ENCODE data around the gene PFN2.
A peak's percentile ranks its signal among the peaks of the same experiment; 100 is the strongest.

PFN2 gene, protein sequence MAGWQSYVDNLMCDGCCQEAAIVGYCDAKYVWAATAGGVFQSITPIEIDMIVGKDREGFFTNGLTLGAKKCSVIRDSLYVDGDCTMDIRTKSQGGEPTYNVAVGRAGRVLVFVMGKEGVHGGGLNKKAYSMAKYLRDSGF

DNA sequence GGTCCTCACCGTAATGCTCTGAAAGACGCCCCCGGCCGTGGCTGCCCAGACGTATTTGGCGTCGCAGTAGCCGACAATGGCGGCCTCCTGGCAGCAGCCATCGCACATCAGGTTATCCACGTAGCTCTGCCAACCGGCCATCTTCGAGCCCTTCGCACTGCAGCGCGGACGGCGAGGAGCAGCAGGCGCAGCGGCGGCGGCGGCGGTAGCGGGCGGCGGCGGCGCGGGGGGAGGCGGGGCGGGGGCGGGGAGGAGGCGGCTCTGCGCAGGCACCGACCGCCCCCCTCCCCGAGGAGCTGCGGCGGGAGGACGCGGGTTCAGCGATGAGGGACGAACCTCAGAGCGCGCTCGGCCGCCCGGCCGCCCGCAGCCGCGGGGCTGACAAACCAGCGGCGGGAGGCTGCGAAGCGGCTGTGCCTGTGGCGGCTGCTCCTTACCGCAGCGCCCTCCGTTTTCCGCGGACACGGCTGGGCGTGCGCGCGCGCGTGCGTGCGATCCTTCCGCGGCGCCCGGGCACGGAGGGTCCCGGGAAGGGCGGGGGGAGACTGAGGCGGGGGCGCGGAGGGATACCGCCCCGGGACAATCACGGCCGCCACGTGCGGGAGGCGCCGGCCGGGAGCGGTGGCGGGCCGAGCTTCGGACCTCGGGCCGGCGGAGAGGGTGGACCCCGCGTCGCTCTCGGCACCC is at the start of gene PFN2:
TSS of gene PFN2 (minus strand) at position 180 of the 687 bp plus-strand sequence. CDS start at position 141, 39 bp downstream.
- peaks cover 41% of the 10 kb centered on the region for H3K4me1 ChIP-seq (ENCODE audit: control insufficient read depth, insufficient read depth, low read length)
- H3K27ac ChIP-seq (ENCODE audit: low read depth, low read length): peak within 1 kb of the TSS; percentile 98
- H3K9ac ChIP-seq (ENCODE audit: low read depth, low read length): peak within 1 kb of the TSS; percentile 98
- H3K27me3 ChIP-seq (ENCODE audit: control insufficient read depth, insufficient read depth, low read length): no peaks in the 10 kb centered on the region
- peak within 1 kb of the TSS; percentile 88 for H3K4me3 ChIP-seq (ENCODE audit: low read depth, low read length)
- H3K36me3 ChIP-seq (ENCODE audit: control insufficient read depth, insufficient read depth, low read length): peaks cover 24% of the 10 kb centered on the region
- no peaks in the 10 kb centered on the region for H3K9me3 ChIP-seq (ENCODE audit: control insufficient read depth, insufficient read depth, low read length)

DNA sequence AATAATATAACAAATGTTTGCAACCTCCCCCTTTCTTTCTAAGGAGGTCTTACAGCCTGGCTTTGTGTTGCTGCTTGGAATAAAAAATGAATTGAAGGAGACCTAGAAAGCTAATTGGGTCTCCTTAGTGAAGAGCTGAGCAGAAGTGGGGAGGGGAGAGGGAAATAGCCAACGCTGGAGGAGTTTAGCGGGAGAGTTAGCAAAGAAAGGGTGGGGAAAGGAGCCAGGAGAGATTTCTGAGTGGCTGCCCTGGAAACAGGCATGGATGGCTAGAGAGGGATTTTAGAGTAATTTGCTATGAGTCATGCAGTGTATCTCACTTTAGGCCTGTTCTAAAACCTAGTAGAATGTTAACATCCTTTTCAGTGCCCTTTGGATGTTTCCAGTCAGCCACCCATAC is 45.2 kb upstream of the PFN2 start:
- H3K4me1 ChIP-seq (ENCODE audit: control insufficient read depth, insufficient read depth, low read length): no peaks in the 10 kb centered on the region
- H3K36me3 ChIP-seq (ENCODE audit: control insufficient read depth, insufficient read depth, low read length): no peaks in the 10 kb centered on the region
- no peaks in the 10 kb centered on the region for H3K27me3 ChIP-seq (ENCODE audit: control insufficient read depth, insufficient read depth, low read length)
- H3K27ac ChIP-seq (ENCODE audit: low read depth, low read length): no peak overlapping the region
- no peak overlapping the region for H3K9ac ChIP-seq (ENCODE audit: low read depth, low read length)
- no peak overlapping the region for H3K4me3 ChIP-seq (ENCODE audit: low read depth, low read length)
- H3K9me3 ChIP-seq (ENCODE audit: control insufficient read depth, insufficient read depth, low read length): no peaks in the 10 kb centered on the region

DNA sequence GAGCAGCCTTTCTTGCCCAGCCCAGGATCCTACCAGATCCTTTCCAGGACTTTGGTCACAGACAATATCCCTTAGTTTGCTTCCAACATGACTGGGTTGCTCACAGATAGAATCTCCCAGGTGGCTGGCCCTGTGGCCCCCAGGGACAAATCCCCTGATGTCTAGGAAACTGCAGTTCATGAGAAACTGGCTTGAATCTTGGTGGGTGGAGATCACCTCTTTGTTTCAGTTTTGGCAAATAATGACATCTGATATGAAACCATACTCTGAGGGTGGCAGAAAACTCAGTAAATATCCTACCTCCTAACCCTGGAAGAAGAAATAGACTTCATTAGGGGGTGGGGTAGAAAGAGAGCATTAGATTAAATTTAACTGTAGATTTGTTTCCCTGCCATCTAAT is 44.1 kb upstream of the PFN2 start:
- no peaks in the 10 kb centered on the region for H3K4me1 ChIP-seq (ENCODE audit: control insufficient read depth, insufficient read depth, low read length)
- H3K27me3 ChIP-seq (ENCODE audit: control insufficient read depth, insufficient read depth, low read length): no peaks in the 10 kb centered on the region
- no peak overlapping the region for H3K4me3 ChIP-seq (ENCODE audit: low read depth, low read length)
- no peaks in the 10 kb centered on the region for H3K36me3 ChIP-seq (ENCODE audit: control insufficient read depth, insufficient read depth, low read length)
- H3K27ac ChIP-seq (ENCODE audit: low read depth, low read length): no peak overlapping the region
- no peak overlapping the region for H3K9ac ChIP-seq (ENCODE audit: low read depth, low read length)
- no peaks in the 10 kb centered on the region for H3K9me3 ChIP-seq (ENCODE audit: control insufficient read depth, insufficient read depth, low read length)

DNA sequence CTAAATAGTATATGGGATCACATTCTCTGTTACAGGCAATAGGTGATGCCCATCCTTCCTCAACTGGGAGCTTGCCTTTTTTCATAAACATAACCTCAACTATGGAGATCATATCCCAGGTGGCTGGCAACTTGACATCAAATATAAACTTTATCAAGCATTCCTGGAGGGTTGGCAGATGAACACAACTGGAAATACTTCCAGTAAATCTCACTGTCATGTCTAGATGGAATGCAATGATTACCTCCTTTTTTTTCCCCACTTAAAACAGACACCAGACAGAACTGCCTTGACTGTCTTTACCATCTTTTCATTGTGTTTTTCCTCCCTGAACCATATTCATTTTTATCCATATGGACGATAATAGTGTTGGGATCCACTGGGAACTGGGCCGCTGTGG is 43.1 kb upstream of the PFN2 start:
- no peak overlapping the region for H3K9ac ChIP-seq (ENCODE audit: low read depth, low read length)
- H3K9me3 ChIP-seq (ENCODE audit: control insufficient read depth, insufficient read depth, low read length): no peaks in the 10 kb centered on the region
- H3K27me3 ChIP-seq (ENCODE audit: control insufficient read depth, insufficient read depth, low read length): no peaks in the 10 kb centered on the region
- no peak overlapping the region for H3K4me3 ChIP-seq (ENCODE audit: low read depth, low read length)
- H3K27ac ChIP-seq (ENCODE audit: low read depth, low read length): no peak overlapping the region
- no peaks in the 10 kb centered on the region for H3K36me3 ChIP-seq (ENCODE audit: control insufficient read depth, insufficient read depth, low read length)
- no peaks in the 10 kb centered on the region for H3K4me1 ChIP-seq (ENCODE audit: control insufficient read depth, insufficient read depth, low read length)

DNA sequence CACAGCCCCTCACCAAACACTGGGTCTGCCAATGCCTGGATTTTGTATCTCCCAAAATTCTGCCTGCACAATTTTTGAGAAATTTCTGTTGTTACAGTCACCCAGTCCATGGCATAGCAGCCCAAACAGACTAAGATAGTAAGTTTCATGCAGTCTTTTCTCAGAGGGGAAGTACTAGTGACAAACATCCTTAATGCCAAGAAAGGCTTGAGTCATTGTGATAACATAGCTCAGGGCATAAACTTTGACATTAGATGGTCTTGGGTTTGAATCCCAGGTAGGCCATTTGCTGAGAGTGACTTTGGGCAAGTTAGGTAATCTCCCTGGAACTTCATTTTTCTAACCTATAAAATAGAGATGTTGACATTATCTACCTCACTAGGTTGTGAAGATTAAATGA is 36.1 kb upstream of the PFN2 start:
- H3K4me3 ChIP-seq (ENCODE audit: low read depth, low read length): no peak overlapping the region
- no peaks in the 10 kb centered on the region for H3K4me1 ChIP-seq (ENCODE audit: control insufficient read depth, insufficient read depth, low read length)
- no peaks in the 10 kb centered on the region for H3K27me3 ChIP-seq (ENCODE audit: control insufficient read depth, insufficient read depth, low read length)
- H3K27ac ChIP-seq (ENCODE audit: low read depth, low read length): no peak overlapping the region
- H3K9me3 ChIP-seq (ENCODE audit: control insufficient read depth, insufficient read depth, low read length): no peaks in the 10 kb centered on the region
- no peaks in the 10 kb centered on the region for H3K36me3 ChIP-seq (ENCODE audit: control insufficient read depth, insufficient read depth, low read length)
- no peak overlapping the region for H3K9ac ChIP-seq (ENCODE audit: low read depth, low read length)

DNA sequence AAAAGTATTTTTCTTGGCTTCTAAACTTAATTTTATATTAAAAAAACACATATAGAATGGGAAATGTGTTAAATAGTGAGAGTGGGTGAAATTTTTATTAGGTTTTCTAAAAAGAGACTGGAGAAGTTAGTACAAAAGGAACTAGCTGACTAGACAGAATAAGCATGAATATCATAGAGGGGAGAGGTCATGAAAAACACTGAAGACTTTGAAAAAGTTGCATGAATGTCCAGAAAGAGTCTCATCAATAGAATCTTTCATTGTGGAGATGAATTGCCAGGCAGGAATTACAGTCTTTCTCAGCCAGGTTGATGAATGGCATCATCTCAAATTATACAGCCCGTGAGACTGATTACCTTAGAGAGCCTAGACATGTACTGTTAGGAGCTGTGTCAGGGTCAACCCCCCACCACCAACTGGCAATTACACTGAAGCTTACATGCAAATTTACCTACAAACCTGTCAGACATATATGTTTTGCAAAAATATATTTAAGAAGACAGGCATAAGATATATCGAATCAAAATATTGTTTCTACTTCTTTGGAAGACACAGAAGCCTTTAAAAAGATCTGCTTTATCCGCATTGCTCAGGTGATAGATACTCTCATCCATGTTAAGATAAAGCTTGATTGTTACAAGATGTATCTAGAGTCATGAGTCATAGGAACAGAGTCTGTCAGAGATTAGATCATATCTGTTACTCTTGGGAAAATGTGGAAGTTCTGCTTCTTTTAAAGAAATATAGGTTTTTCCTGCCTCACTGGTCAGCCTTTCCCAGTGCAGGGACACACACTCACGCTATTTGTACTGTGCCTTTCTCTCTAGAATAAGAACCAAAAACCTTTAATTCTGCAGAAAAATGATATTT is 34.8 kb upstream of the PFN2 start:
- no peaks in the 10 kb centered on the region for H3K36me3 ChIP-seq (ENCODE audit: control insufficient read depth, insufficient read depth, low read length)
- no peak overlapping the region for H3K9ac ChIP-seq (ENCODE audit: low read depth, low read length)
- H3K27ac ChIP-seq (ENCODE audit: low read depth, low read length): no peak overlapping the region
- no peaks in the 10 kb centered on the region for H3K4me1 ChIP-seq (ENCODE audit: control insufficient read depth, insufficient read depth, low read length)
- no peaks in the 10 kb centered on the region for H3K27me3 ChIP-seq (ENCODE audit: control insufficient read depth, insufficient read depth, low read length)
- H3K4me3 ChIP-seq (ENCODE audit: low read depth, low read length): no peak overlapping the region
- H3K9me3 ChIP-seq (ENCODE audit: control insufficient read depth, insufficient read depth, low read length): no peaks in the 10 kb centered on the region

DNA sequence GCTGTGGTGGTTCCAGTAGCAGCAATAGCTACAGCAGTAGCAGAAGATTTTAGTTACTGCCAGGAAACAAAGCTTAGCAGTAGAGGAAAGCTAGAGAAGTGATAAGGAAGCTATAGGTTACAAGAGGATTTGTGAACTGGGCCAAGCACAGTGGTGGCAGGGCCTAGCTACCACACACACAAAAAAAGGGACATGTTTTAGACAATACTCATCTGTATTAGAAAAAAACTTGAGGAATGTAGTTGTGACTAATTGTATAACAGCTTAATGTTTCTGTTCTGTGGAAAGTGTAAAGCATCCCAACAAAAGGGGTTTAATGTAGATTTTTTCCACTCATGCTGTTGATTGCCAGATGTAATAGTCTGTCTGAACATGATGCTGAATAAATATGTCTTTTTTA is 29.9 kb upstream of the PFN2 start:
- Histone ChIP-seq H3K4me3 (ENCODE audit: low read depth, low read length) (no peak overlapping the region), H3K27ac (ENCODE audit: low read depth, low read length) (no peak overlapping the region), H3K27me3 (ENCODE audit: control insufficient read depth, insufficient read depth, low read length) (no peaks in the 10 kb centered on the region), H3K9ac (ENCODE audit: low read depth, low read length) (no peak overlapping the region), H3K9me3 (ENCODE audit: control insufficient read depth, insufficient read depth, low read length) (no peaks in the 10 kb centered on the region), H3K4me1 (ENCODE audit: control insufficient read depth, insufficient read depth, low read length) (no peaks in the 10 kb centered on the region), H3K36me3 (ENCODE audit: control insufficient read depth, insufficient read depth, low read length) (no peaks in the 10 kb centered on the region)

DNA sequence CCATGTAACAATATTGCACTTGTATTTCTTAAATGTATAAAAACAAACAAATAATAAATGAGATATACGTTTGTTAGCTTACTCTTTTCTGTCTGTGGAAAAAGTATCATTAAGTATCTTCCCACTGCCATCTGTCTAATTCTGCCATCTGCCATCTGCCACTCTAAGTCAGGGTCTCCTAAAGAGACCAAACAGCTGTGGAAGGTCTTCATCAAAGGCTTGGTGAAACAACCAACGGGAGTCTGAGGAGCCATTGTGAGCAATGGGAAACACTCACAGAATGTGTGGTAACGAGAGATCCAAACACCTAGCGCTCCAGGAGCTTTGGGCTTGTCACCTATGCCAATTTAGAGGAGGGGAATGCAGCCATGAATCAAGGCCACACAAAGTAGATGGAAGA is 28.7 kb upstream of the PFN2 start:
- no peak overlapping the region for H3K4me3 ChIP-seq (ENCODE audit: low read depth, low read length)
- peaks cover 5% of the 10 kb centered on the region; the same call in 1 of the 2 replicates for H3K9me3 ChIP-seq (ENCODE audit: control insufficient read depth, insufficient read depth, low read length)
- H3K27me3 ChIP-seq (ENCODE audit: control insufficient read depth, insufficient read depth, low read length): no peaks in the 10 kb centered on the region
- H3K36me3 ChIP-seq (ENCODE audit: control insufficient read depth, insufficient read depth, low read length): no peaks in the 10 kb centered on the region
- H3K27ac ChIP-seq (ENCODE audit: low read depth, low read length): no peak overlapping the region
- no peak overlapping the region for H3K9ac ChIP-seq (ENCODE audit: low read depth, low read length)
- no peaks in the 10 kb centered on the region for H3K4me1 ChIP-seq (ENCODE audit: control insufficient read depth, insufficient read depth, low read length)

DNA sequence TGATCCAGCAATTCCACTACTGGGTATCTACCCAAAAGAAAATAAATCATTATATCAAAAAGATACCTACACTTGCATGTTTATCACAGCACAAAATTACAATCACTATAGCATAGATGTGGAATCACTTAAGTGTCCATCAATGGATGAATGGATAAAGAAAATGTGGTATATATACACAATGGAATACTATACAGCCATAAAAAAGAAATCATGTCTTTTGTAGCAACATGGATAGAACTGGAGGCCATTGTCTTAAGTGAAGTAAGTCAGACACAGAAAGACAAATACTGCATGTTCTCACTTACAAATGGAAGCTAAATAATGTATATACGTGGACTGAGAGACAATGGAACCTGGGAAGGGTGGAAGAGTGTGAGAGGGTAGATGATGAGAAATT is 28.3 kb upstream of the PFN2 start:
- Histone ChIP-seq H3K4me3 (ENCODE audit: low read depth, low read length) (no peak overlapping the region), H3K36me3 (ENCODE audit: control insufficient read depth, insufficient read depth, low read length) (no peaks in the 10 kb centered on the region), H3K4me1 (ENCODE audit: control insufficient read depth, insufficient read depth, low read length) (no peaks in the 10 kb centered on the region), H3K27ac (ENCODE audit: low read depth, low read length) (no peak overlapping the region), H3K9me3 (ENCODE audit: control insufficient read depth, insufficient read depth, low read length) (peaks cover 7% of the 10 kb centered on the region; the same call in 1 of the 2 replicates), H3K9ac (ENCODE audit: low read depth, low read length) (no peak overlapping the region), H3K27me3 (ENCODE audit: control insufficient read depth, insufficient read depth, low read length) (no peaks in the 10 kb centered on the region)

DNA sequence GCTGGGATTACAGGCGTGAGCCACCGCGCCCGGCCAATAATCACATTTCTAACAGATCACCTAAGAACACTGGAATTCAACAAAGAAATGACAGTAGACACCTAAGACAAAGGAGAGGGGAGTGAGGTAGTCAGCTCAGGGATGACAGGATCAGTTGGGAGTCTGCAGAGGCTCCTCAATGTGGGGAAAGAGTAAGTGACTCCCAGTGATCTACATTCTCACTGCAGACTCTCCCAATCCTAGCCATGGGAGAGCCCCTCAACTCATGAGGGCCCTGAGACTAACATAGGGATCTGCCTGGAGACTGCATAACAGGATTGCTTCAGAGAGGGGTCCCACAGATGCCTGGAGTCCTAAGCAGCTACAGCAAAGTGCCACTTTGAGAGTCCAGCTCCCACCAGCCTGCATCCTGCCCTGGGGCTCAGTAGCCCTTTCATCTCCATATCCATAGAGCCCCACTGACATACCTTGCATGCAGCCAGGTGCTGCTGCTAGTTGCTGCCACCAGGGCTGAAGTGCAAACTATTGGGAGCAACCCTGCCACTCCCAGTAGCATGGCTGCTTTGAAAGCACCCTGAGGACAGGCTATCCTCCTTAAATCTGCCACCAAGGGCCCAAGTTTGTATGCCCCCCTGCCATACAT is 21.8 kb upstream of the PFN2 start:
- H3K4me3 ChIP-seq (ENCODE audit: low read depth, low read length): no peak overlapping the region
- no peaks in the 10 kb centered on the region for H3K27me3 ChIP-seq (ENCODE audit: control insufficient read depth, insufficient read depth, low read length)
- H3K9ac ChIP-seq (ENCODE audit: low read depth, low read length): no peak overlapping the region
- H3K9me3 ChIP-seq (ENCODE audit: control insufficient read depth, insufficient read depth, low read length): peaks cover 10% of the 10 kb centered on the region
- no peaks in the 10 kb centered on the region for H3K36me3 ChIP-seq (ENCODE audit: control insufficient read depth, insufficient read depth, low read length)
- H3K4me1 ChIP-seq (ENCODE audit: control insufficient read depth, insufficient read depth, low read length): peaks cover 19% of the 10 kb centered on the region
- H3K27ac ChIP-seq (ENCODE audit: low read depth, low read length): no peak overlapping the region

Data from HUES48 (cell line).